Measurements from ENCODE around the gene XPO4. TPM values are rescaled to one million over a fixed set of nuclear protein-coding genes. Genes with fewer than 3 reads are reported as not detected.
"Not testable (repeated sequence)": the region's sequence is repeated elsewhere in the genome, so short reads cannot be mapped to it uniquely, and the experiment has no call there.

The XPO4 gene
- total and polyA plus RNA-seq, 4 donors = 2.5 to 12.5 (median 7.5) TPM

DNA sequence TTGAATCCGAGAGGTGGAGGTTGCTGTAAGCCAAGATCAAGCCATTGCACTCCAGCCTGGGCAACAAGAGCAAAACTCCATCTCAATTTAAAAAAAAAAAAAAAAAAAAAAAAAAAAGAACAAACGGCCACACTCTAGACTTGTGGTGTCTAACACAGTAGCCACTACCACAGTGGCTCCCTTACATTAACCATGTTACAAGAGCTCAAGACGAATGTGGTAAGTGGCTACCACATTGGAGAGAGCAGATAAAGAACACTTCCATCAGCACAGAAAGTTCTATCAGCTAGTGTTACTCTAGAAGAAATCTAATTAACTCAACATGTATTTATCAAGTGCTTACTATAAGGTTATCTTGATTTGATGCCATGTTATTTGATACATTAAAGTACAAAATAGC, 11.5 kb downstream of the XPO4 start:
- Histone ChIP-seq H3K9me3 (ENCODE audit: control insufficient read depth in 4 of 4, low read length in 3 of 4) (no peaks in the 10 kb centered on the region), H3K4me3 (ENCODE audit: low read depth in 1 of 3, low read length in 3 of 3) (no peak overlapping the region), H3K36me3 (ENCODE audit: control insufficient read depth in 4 of 4, insufficient read depth in 3 of 4, low read depth in 1 of 4, low read length in 3 of 4) (no peaks in the 10 kb centered on the region), H3K27me3 (ENCODE audit: control insufficient read depth in 4 of 4, insufficient read depth in 4 of 4, low read length in 3 of 4) (no peaks in the 10 kb centered on the region), H3K27ac (ENCODE audit: low read depth in 1 of 2, low read length in 2 of 2) (no peak overlapping the region), H3K4me1 (ENCODE audit: control insufficient read depth in 4 of 4, insufficient read depth in 4 of 4, low read length in 3 of 4) (no peaks in the 10 kb centered on the region), H3K9ac (ENCODE audit: low read depth in 1 of 2, low read length in 2 of 2) (no peak overlapping the region)
- 91% methylated on average over 3 of the region's 3 CpGs for WGBS
- TF ChIP-seq NR2F2 (IDR thresholded peaks at IDR 0.05) (no peak), RXRA (IDR thresholded peaks at IDR 0.05) (no peak), JUND (IDR thresholded peaks at IDR 0.05) (no peak), FOXA1 (IDR thresholded peaks at IDR 0.05) (no peak), EGR1 (IDR thresholded peaks at IDR 0.05; ENCODE audit: low read depth in 2 of 2) (no peak), HNF4A (conservative IDR thresholded peaks at IDR 0.05) (no peak), TAF1 (conservative IDR thresholded peaks at IDR 0.05) (no peak)
- TF ChIP-seq, protein P1, sequence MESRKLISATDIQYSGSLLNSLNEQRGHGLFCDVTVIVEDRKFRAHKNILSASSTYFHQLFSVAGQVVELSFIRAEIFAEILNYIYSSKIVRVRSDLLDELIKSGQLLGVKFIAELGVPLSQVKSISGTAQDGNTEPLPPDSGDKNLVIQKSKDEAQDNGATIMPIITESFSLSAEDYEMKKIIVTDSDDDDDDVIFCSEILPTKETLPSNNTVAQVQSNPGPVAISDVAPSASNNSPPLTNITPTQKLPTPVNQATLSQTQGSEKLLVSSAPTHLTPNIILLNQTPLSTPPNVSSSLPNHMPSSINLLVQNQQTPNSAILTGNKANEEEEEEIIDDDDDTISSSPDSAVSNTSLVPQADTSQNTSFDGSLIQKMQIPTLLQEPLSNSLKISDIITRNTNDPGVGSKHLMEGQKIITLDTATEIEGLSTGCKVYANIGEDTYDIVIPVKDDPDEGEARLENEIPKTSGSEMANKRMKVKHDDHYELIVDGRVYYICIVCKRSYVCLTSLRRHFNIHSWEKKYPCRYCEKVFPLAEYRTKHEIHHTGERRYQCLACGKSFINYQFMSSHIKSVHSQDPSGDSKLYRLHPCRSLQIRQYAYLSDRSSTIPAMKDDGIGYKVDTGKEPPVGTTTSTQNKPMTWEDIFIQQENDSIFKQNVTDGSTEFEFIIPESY (IDR thresholded peaks at IDR 0.05) = no peak
- DNase-seq (ENCODE audit: low spot score) = no peak

DNA sequence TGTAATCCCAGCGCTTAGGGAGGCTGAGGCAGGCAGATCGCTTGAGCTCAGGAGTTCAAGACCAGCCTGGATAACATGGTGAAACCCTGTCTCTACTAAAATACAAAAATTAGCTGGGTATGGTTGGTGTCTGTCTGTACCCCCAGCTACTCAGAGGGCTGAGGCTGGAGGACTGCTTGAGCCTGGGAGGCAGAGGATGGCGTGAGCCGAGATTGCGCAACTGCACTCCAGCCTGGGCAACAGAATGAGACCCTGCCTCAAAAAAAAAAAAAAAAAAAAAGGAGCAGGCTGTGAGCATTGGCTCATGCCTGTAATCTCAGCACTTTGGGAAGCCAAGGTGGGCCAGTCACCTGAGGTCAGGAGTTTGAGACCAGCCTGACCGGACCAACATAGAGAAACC, 12.0 kb downstream of the XPO4 start:
- H3K9me3 ChIP-seq (ENCODE audit: control insufficient read depth in 4 of 4, low read length in 3 of 4); H3K4me1 ChIP-seq (ENCODE audit: control insufficient read depth in 4 of 4, insufficient read depth in 4 of 4, low read length in 3 of 4); H3K27ac ChIP-seq (ENCODE audit: low read depth in 1 of 2, low read length in 2 of 2); H3K4me3 ChIP-seq (ENCODE audit: low read depth in 1 of 3, low read length in 3 of 3); H3K27me3 ChIP-seq (ENCODE audit: control insufficient read depth in 4 of 4, insufficient read depth in 4 of 4, low read length in 3 of 4); DNase-seq (ENCODE audit: low spot score); H3K36me3 ChIP-seq (ENCODE audit: control insufficient read depth in 4 of 4, insufficient read depth in 3 of 4, low read depth in 1 of 4, low read length in 3 of 4); H3K9ac ChIP-seq (ENCODE audit: low read depth in 1 of 2, low read length in 2 of 2): not testable (repeated sequence)
- WGBS = 98% methylated on average over 6 of the region's 6 CpGs

DNA sequence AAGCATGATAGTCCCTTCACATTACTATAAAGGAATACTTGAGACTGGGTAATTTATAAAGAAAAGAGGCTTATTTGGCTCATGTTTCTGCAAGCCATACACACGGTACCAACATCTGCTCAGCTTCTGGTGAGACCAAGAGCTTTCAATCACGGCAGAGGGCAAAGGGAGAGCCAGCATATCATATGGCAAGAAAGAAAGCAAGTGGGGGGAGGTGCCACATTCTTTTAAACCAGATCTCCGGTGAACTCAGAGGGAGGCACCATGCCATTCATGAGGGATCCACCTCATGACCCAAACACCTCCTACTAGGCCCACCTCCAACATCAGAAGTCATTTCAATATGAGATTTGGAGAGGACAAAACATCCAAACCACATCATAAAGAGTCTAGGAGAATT, 20.3 kb downstream of the XPO4 start:
- no peak for TF ChIP-seq SP1 (IDR thresholded peaks at IDR 0.05)
- no peak for TF ChIP-seq EGR1 (IDR thresholded peaks at IDR 0.05; ENCODE audit: low read depth in 2 of 2)
- TF ChIP-seq HNF4A (conservative IDR thresholded peaks at IDR 0.05) = no peak
- TF ChIP-seq, protein P2, sequence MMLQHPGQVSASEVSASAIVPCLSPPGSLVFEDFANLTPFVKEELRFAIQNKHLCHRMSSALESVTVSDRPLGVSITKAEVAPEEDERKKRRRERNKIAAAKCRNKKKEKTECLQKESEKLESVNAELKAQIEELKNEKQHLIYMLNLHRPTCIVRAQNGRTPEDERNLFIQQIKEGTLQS (IDR thresholded peaks at IDR 0.05) = no peak
- TF ChIP-seq, protein P1 (IDR thresholded peaks at IDR 0.05) = no peak
- TF ChIP-seq JUND (IDR thresholded peaks at IDR 0.05) = no peak
- TF ChIP-seq, protein P3, sequence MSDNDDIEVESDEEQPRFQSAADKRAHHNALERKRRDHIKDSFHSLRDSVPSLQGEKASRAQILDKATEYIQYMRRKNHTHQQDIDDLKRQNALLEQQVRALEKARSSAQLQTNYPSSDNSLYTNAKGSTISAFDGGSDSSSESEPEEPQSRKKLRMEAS (IDR thresholded peaks at IDR 0.05) = no peak
- no peak for TF ChIP-seq FOXA1 (IDR thresholded peaks at IDR 0.05)
- no peak for TF ChIP-seq TAF1 (conservative IDR thresholded peaks at IDR 0.05)
- no peak for TF ChIP-seq RAD21 (IDR thresholded peaks at IDR 0.05)
- no peak for DNase-seq (ENCODE audit: low spot score)
- WGBS = 79% methylated on average over 3 of the region's 3 CpGs
- no peaks in the 10 kb centered on the region for H3K27me3 ChIP-seq (ENCODE audit: control insufficient read depth in 4 of 4, insufficient read depth in 4 of 4, low read length in 3 of 4)
- H3K9me3 ChIP-seq (ENCODE audit: control insufficient read depth in 4 of 4, low read length in 3 of 4) = no peaks in the 10 kb centered on the region
- H3K4me1 ChIP-seq (ENCODE audit: control insufficient read depth in 4 of 4, insufficient read depth in 4 of 4, low read length in 3 of 4) = no peaks in the 10 kb centered on the region
- H3K4me3 ChIP-seq (ENCODE audit: low read depth in 1 of 3, low read length in 3 of 3) = no peak overlapping the region
- H3K36me3 ChIP-seq (ENCODE audit: control insufficient read depth in 4 of 4, insufficient read depth in 3 of 4, low read depth in 1 of 4, low read length in 3 of 4) = no peaks in the 10 kb centered on the region
- H3K9ac ChIP-seq (ENCODE audit: low read depth in 1 of 2, low read length in 2 of 2) = no peak overlapping the region
- no peak overlapping the region for H3K27ac ChIP-seq (ENCODE audit: low read depth in 1 of 2, low read length in 2 of 2)
